GM19397 (cell line): Measurements from ENCODE around the gene CXorf49B.
"Not testable (repeated sequence)": the region's sequence is repeated elsewhere in the genome, so short reads cannot be mapped to it uniquely, and the experiment has no call there.

Source experiments
- ATAC-seq: cut with Tn5 transposase; IDR thresholded peaks from one replicate; pipeline ENCODE4 v1.9.1; 2021; ENCODE audit warnings: mild to moderate bottlenecking, moderate library complexity; ENCODE audit not compliant: unreplicated experiment

Gene CXorf49B

DNA sequence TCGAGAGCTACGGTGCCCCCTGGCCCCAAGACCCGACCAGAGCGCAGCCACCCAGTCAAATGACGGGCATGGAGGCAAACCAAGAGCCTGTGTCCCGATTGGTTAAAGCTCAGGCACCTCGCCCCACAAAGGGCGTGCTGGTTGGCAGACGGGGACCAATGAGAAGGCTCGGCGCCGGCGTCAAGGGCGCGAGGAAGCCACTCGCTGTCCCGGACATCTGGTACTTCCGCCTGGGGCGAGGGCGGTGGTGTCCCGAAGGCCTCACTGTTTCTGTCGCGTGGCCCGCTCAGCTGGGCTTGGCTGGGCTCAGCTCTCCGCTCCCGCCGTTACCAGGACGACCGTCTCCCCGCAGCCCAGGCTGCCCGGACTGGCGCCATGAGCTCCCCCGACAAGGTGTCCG lies at the start of gene CXorf49B:
TSS of gene CXorf49B (plus strand) at position 301 of the 400 bp plus-strand sequence. CDS start at position 376, 75 bp downstream.
- not testable (repeated sequence) for ATAC-seq

DNA sequence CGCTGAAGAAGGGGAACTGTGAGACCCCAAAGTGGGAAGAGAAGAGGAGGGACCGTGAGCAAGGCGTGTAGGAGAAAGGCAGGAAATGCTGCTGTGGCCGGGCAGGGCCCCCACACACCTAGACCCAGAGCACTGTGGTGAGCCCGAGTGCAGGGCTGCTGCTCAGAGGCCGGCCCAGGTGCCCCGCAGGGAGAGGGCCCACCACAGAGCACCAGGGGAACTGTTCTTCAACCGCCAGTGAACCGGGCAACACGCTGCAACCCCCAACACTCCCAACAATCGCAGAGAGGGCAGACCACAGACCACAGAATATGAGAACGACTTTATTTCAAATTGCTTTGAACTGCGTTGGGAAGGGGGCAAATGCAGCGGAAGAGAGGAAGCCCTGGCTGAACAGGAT lies 49.1 kb upstream of the CXorf49B start:
- not testable (repeated sequence) for ATAC-seq

DNA sequence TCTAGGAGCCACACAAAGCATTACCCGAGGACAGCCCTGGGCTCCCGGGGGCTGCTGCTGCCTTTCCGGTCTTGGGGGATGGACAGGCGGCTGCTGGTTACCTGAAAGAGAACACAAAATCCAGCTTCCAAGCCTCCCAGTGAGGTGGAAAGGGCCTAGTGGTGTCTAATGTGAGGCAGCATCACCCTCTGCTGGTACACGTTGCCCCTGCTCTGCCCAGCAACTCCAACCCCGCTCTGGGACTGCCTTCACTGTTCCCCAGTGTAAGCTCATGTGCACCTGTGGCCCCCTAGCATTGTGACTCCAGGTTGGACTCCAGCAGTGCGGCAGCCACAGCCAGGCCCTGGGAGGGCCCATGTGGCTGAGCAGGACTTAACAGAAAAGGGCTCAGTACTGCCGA lies 47.6 kb upstream of the CXorf49B start:
- ATAC-seq: not testable (repeated sequence)

DNA sequence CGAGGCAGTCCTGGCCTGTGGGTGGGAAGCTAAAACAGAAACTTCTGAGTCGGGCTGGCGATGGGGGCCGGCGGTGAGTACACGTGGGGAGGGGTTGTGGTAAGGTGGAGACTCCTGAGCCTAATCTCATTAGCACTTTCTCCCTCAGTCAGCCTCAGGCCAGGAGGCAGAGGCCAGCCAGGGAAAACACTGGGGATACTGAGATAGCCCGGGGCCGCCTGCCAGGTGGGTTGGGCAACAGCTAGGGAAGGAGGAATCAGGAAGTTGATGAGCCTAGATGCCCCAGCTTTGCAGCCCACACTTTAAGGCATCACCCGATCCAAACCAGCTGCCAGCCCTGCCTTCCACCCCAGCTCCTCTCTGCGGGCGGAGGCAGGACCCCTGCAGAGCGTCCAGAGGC lies 46.8 kb upstream of the CXorf49B start:
- not testable (repeated sequence) for ATAC-seq

DNA sequence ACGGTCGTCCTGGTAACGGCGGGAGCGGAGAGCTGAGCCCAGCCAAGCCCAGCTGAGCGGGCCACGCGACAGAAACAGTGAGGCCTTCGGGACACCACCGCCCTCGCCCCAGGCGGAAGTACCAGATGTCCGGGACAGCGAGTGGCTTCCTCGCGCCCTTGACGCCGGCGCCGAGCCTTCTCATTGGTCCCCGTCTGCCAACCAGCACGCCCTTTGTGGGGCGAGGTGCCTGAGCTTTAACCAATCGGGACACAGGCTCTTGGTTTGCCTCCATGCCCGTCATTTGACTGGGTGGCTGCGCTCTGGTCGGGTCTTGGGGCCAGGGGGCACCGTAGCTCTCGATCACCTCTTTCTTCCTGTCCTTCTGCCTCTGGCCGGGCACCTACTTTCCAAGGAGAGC lies 45.0 kb upstream of the CXorf49B start, which contains the start of gene CXorf49:
TSS of gene CXorf49 (minus strand) at position 101 of the 400 bp plus-strand sequence. CDS start 134 bp downstream, outside the sequence.
- not testable (repeated sequence) for ATAC-seq

DNA sequence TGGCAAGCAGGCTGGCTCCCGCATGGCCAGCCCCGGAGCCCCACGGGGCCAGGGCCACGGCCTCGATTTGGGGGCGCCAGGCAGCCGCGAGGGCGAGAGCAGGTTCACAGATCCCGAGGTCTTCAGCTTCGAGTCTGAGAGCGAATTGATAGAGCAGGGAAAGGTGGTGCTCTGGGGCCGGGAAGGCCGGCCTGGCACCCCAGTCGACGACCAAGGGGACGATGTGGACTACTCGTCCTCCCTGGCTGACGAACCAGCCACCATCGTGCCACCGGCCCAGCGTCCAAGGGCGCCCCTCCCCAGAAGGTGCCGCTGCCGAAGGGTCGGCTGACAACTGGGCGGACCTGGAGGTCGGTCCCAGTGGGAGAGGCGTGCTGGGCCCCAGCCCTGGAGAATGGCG lies 44.0 kb upstream of the CXorf49B start:
- not testable (repeated sequence) for ATAC-seq

DNA sequence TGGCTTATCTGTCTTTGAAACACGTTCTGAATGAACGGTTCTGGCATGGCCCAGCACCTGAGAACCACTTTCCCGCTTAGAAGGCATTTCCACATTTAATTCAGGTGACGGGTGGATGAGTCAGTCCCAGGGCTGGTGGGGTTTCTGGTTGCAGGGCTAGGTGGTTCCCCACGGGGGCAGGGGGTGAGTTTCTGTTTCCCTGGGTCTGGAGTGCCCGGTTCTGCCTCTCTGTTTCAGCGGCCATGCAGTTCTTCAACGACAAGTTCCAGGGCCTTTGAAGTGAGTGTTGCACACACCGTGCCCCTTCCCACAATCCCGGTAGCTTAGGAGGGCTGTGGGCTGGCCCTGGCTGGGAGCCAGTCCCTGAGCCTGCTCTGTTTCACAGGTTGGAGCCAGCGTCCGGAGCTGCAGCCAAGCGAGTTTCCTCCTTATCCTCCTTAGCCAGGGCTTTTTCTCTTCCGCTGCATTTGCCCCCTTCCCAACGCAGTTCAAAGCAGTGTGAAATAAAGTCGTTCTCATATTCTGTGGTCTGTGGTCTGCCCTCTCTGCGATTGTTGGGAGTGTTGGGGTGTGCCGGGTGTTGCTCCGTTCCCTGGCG lies 42.8 kb upstream of the CXorf49B start:
- not testable (repeated sequence) for ATAC-seq

DNA sequence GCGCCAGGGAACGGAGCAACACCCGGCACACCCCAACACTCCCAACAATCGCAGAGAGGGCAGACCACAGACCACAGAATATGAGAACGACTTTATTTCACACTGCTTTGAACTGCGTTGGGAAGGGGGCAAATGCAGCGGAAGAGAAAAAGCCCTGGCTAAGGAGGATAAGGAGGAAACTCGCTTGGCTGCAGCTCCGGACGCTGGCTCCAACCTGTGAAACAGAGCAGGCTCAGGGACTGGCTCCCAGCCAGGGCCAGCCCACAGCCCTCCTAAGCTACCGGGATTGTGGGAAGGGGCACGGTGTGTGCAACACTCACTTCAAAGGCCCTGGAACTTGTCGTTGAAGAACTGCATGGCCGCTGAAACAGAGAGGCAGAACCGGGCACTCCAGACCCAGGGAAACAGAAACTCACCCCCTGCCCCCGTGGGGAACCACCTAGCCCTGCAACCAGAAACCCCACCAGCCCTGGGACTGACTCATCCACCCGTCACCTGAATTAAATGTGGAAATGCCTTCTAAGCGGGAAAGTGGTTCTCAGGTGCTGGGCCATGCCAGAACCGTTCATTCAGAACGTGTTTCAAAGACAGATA lies 2.4 kb upstream of the CXorf49B start:
- not testable (repeated sequence) for ATAC-seq

DNA sequence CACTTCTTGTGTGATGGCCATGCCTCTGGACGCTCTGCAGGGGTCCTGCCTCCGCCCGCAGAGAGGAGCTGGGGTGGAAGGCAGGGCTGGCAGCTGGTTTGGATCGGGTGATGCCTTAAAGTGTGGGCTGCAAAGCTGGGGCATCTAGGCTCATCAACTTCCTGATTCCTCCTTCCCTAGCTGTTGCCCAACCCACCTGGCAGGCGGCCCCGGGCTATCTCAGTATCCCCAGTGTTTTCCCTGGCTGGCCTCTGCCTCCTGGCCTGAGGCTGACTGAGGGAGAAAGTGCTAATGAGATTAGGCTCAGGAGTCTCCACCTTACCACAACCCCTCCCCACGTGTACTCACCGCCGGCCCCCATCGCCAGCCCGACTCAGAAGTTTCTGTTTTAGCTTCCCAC lies 1.7 kb downstream of the CXorf49B start:
- not testable (repeated sequence) for ATAC-seq

DNA sequence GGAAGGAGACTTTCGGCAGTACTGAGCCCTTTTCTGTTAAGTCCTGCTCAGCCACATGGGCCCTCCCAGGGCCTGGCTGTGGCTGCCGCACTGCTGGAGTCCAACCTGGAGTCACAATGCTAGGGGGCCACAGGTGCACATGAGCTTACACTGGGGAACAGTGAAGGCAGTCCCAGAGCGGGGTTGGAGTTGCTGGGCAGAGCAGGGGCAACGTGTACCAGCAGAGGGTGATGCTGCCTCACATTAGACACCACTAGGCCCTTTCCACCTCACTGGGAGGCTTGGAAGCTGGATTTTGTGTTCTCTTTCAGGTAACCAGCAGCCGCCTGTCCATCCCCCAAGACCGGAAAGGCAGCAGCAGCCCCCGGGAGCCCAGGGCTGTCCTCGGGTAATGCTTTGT lies 2.5 kb downstream of the CXorf49B start:
- not testable (repeated sequence) for ATAC-seq

DNA sequence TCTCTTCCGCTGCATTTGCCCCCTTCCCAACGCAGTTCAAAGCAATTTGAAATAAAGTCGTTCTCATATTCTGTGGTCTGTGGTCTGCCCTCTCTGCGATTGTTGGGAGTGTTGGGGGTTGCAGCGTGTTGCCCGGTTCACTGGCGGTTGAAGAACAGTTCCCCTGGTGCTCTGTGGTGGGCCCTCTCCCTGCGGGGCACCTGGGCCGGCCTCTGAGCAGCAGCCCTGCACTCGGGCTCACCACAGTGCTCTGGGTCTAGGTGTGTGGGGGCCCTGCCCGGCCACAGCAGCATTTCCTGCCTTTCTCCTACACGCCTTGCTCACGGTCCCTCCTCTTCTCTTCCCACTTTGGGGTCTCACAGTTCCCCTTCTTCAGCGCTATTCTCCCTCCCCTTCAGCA lies 4.0 kb downstream of the CXorf49B start:
- ATAC-seq: not testable (repeated sequence)

DNA sequence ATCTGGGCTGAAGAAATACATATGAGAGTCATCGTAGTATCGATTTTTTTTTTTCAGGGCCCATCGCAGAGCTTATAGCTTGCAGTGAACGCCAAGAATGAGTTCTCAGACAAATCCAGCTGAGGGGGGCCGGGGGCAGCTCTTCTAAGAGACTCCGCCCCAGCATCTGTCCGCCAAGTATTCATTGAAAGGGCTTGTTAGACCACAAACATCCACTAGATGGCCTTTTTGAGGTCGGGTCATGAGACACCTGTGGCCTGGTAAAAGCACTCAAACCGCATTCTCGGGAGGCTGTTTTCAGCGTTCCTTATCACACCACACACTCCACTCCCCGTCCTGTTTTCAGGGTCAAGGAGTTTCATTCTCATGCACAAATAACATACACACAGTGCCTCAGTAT lies 15.2 kb downstream of the CXorf49B start:
- ATAC-seq: peak; percentile 78

DNA sequence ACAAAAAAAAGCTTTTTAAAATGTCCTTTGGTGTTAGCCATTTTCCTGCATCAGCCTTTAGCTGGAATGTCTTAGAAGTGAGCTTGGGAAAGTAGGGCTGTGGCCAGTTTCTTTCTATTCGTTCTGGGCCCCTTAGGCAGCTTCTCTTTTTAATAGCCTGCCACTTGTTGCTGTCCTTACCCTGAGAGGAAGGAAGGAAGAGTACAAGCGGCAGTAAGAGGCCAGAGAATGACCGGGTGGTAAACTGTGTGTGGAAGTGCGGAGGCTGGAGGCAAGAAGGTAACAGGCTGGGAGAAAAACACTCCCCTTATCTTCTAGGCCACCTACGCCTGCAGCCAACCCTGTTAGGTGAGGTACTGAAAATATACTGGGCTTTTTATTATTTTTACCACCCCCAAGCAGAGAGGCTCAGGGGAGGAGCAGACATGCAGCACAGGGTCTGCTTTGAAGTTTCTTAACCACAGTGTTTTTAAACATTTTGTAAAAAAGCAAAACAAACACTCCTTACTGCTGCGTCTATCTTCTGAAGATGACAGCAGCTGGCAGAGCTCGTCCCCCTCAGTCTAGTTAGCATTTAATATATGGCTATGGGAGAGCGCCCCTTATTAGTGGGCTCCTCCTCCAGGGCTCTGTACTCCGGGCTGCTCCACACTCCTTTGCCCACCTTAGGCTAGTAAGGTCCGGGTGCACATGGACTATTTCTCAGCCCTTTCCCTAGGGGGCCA lies 19.2 kb downstream of the CXorf49B start:
- ATAC-seq: not testable (repeated sequence)

DNA sequence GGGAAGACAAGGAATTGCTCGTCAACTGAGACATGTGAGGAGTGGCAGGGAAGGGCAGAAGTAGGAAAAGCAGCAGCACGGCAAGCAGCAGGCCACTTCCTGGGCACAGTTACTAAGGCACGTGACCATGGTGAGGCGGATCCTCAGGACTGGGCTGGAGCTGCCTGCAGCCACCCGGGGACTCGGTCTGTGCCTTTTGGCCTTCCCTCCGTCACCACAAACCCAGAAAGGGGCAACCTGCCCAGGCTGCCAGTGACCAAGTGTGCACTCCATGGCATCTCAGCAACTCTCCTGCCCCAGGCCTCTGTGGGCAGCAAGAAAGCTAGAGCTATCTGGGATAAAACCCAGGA lies 19.8 kb downstream of the CXorf49B start:
- ATAC-seq: not testable (repeated sequence)

DNA sequence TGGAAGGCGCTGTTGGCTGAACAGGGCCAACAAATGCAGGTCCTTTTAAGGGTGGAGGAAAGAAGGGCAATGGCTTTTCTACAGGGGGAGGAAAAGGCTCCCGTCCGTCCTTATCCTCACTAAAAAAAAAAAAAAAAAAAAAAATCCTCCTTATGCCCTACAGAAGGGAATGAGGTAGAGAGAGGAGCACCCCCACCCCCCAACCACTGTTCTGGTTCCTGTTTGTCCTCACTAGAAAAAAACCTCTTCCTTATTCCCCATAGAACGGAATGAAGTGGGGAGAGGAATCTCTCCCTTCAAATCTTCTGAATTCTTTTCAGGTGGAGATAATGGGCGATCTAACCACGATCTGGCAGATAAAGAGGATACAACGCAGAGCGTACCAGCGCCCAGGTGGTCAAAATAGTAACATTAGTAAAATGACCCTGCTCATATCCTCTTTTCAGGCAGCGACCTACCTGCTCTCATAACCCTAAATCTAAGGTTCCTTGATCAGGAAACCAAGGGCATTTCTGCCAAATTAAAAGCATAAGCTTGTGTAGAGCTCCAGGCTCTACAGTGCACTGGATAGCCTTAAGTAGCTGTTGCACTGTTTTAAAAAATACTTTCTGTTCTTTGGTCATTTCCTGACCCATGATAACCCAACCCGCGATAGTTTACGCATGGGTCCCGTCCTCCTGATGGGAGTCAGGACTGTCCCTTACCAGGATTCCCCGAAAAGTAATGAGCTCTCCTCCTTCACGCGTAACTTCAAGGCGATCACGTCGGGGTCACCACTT lies 20.6 kb downstream of the CXorf49B start:
- peak; percentile 49 for ATAC-seq

DNA sequence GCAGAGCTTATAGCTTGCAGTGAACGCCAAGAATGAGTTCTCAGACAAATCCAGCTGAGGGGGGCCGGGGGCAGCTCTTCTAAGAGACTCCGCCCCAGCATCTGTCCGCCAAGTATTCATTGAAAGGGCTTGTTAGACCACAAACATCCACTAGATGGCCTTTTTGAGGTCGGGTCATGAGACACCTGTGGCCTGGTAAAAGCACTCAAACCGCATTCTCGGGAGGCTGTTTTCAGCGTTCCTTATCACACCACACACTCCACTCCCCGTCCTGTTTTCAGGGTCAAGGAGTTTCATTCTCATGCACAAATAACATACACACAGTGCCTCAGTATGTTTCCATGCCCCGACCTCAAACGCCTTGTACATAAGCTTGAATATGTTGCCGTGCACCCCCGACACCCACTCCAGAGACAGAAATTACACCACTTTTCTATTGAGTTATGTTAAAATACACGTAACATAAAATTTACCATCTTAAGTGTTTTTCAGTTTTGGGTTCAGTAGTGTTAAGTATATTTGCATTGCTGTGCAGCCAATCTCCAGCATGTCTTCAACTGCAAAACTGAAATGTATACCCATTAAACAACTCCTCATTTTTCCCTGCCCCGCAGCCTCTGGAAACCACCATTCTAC lies 21.3 kb downstream of the CXorf49B start:
- peak; percentile 49 for ATAC-seq

DNA sequence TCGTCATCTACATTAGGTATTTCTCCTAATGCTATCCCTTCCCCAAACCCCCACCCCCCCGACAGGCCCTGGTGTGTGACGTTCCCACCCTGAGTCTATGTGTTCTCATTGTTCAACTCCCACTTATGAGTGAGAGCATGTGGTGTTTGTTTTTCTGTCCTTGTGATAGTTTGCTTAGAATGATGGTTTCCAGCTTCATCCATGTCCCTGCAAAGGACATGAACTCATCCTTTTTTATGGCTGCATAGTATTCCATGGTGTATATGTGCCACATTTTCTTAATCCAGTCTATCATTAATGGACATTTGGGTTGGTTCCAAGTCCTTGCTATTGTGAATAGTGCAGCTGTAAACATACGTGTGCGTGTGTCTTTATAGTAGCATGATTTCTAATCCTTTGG lies 43.3 kb downstream of the CXorf49B start:
- not testable (repeated sequence) for ATAC-seq

DNA sequence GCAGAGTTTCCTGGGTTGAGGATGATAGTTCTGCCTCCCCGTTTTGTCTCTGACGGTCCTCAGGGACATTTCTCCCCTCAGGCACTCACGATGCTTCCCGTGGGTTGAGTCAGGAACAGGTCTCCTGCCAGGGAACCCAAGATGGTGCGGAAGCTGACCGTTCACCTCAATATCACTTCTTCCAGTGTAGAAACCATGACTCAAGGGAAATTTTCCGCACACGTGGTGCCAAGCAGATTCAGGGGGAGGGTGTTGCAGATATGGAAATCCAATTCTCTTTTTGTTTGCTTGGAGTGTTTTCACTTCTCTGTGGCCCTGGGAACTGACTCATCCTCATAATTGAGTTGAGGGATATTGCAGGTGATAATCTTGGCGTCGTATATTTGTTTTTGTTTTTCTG lies 46.7 kb downstream of the CXorf49B start:
- ATAC-seq: no peak

DNA sequence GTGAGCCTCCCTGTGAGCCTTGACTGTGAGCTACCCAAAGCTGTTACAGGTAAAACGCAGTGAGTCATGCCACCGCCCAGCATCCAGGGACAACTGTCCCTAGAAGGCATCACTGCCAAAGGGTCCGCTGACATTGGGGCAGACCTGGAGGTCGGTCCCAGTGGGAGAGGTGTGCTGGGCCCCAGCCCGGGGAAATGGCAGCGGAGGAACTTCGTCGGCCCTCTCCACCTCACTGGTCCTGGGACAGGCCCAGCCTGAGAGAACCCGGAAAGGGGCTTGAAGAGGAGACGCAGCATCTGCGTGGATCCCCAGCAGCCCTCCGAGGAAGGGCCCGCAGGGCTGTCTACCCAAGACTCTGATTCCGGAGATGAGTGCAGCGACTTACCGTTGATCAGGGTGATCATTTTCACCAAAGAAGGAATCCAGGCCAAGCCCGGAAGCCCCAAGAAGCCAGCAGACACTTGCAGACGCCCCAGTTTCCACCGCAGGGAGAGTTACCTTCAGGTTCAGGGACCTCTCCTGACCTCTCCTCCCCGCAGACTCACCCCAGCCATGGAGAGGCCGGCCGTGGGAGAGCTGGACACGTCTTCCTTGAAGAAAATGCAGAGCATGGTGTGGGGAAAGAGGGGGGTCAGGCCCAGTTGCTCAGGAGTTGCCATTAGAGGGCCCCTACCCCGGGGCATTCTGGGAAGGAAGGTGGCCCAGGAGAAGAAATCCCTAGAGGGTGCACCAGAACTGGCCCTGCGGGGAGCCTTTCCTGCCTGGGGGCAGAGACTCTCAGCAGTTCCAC lies 51.2 kb downstream of the CXorf49B start:
- ATAC-seq: no peak
